Small intestine (tissue), 7 donors: ENCODE data around the gene USF1. TPM values are rescaled to one million over a fixed set of nuclear protein-coding genes. Genes with fewer than 3 reads are reported as not detected.

Experiments used
- DNase-seq, 2 donors: peaks; one replicate each; pipeline versions ENCODE4 v3.0.0 to v3.0.0-alpha.2; 2013
- FAIRE-seq: peaks from 2 replicates; lab custom pipeline; 2012; peaks lifted over from hg19 to GRCh38; lab: Jason Lieb, UNC
- H3K27ac ChIP-seq, 3 donors: one replicate each; pipeline ENCODE4 v1.5.1; 2013; ENCODE audit warnings: low read length in 2 of 3, mild to moderate bottlenecking in 2 of 3, control low read depth in 1 of 3, inconsistent platforms in 1 of 3, low read depth in 1 of 3, moderate library complexity in 1 of 3
- H3K27me3 ChIP-seq, 3 donors: one replicate each; pipeline ENCODE4 v1.6.1; 2013; ENCODE audit warnings: low read length in 3 of 3, inconsistent platforms in 1 of 3; ENCODE audit not compliant: control insufficient read depth in 3 of 3, insufficient read depth in 3 of 3
- H3K36me3 ChIP-seq, 3 donors: one replicate each; pipeline ENCODE4 v1.6.1; 2013; ENCODE audit warnings: low read length in 3 of 3, inconsistent platforms in 1 of 3, low read depth in 1 of 3, mild to moderate bottlenecking in 1 of 3, moderate library complexity in 1 of 3; ENCODE audit not compliant: control insufficient read depth in 3 of 3, insufficient read depth in 2 of 3
- H3K4me1 ChIP-seq, 3 donors: one replicate each; pipeline ENCODE4 v1.6.1; 2013; ENCODE audit warnings: low read length in 2 of 3, inconsistent platforms in 1 of 3, low read depth in 1 of 3, mild to moderate bottlenecking in 1 of 3, moderate library complexity in 1 of 3; ENCODE audit not compliant: control insufficient read depth in 3 of 3, insufficient read depth in 2 of 3
- H3K4me3 ChIP-seq, 3 donors: one replicate each; pipeline ENCODE4 v1.5.1; 2013; ENCODE audit warnings: low read length in 3 of 3, control low read depth in 1 of 3, inconsistent platforms in 1 of 3, low read depth in 1 of 3, mild to moderate bottlenecking in 1 of 3, moderate library complexity in 1 of 3
- H3K9me3 ChIP-seq, 2 donors: one replicate each; pipeline ENCODE4 v1.6.1; 2013; ENCODE audit warnings: low read depth in 1 of 2, low read length in 1 of 2; ENCODE audit not compliant: control insufficient read depth in 2 of 2, insufficient read depth in 1 of 2
- WGBS, 3 donors: extraction: QIAGEN DNeasy Blood & Tissue Kit; methylation state at CpG; one replicate each; pipeline ENCODE4 v1.1.7; 2013; 5-methylcytosine and 5-hydroxymethylcytosine counted together
- polyA plus RNA-seq, 4 donors: library from polyadenylated mRNA; stranded (reverse) in 3 of 4; unstranded in 1 of 4; fragments of 200-250 nt in 3 of 4; fragments of 120-200 nt in 1 of 4; gene quantifications; one replicate each; pipeline versions ENCODE4 v1.2.1 to v1.2.3, GENCODE V29; 2013
- donor health status: healthy with polysubstance abuse.
- donor health status: control.
- donor health status: control.
- donor health status: Bipolar disorder and iron deficiency.
- donor health status: healthy.

Gene USF1
- polyA plus RNA-seq, 4 donors, result 48.2 to 123 (median 84.8) TPM

- Histone ChIP-seq H3K4me3 (no peak overlapping the region), H3K4me1 (no peaks in the 10 kb centered on the region), H3K36me3 (peaks cover 0 to 6% (median 0%) of the 10 kb centered on the region in 3 donors), H3K9me3 (peaks cover 0 to 4% of the 10 kb centered on the region in 2 donors), H3K27me3 (peaks cover 0 to 8% (median 0%) of the 10 kb centered on the region in 3 donors), H3K27ac (no peak overlapping the region)
- no peak for DNase-seq
- FAIRE-seq, result no peak
- 83 to 92% (median 85%) methylated on average over 12 of the region's 12 CpGs for WGBS, 3 donors
Measured at GRCh38 chr1:161074676-161075368, 29.0 kb upstream of the USF1 start.

- FAIRE-seq (no peak), DNase-seq (peak in 1 of 2 donors; percentile 64)
- Histone ChIP-seq H3K4me1 (no peaks in the 10 kb centered on the region), H3K36me3 (peaks cover 0 to 6% (median 0%) of the 10 kb centered on the region in 3 donors), H3K27ac (no peak overlapping the region), H3K9me3 (peaks cover 0 to 4% of the 10 kb centered on the region in 2 donors), H3K27me3 (no peaks in the 10 kb centered on the region), H3K4me3 (no peak overlapping the region)
- WGBS, 3 donors, result 37 to 62% (median 48%) methylated on average over 7 of the region's 7 CpGs
Measured at GRCh38 chr1:161073474-161074121, 27.8 kb upstream of the USF1 start.

GRCh38 chr1:161072751-161073449, 27.1 kb upstream of the USF1 start:
- Histone ChIP-seq H3K4me3 (no peak overlapping the region), H3K4me1 (no peaks in the 10 kb centered on the region), H3K27me3 (no peaks in the 10 kb centered on the region), H3K27ac (no peak overlapping the region), H3K9me3 (peaks cover 0 to 4% of the 10 kb centered on the region in 2 donors), H3K36me3 (peaks cover 0 to 6% (median 0%) of the 10 kb centered on the region in 3 donors)
- DNase-seq (no peak), FAIRE-seq (no peak)
- WGBS, 3 donors, result 87 to 94% (median 94%) methylated on average over 16 to 19 of the region's 19 CpGs

DNA sequence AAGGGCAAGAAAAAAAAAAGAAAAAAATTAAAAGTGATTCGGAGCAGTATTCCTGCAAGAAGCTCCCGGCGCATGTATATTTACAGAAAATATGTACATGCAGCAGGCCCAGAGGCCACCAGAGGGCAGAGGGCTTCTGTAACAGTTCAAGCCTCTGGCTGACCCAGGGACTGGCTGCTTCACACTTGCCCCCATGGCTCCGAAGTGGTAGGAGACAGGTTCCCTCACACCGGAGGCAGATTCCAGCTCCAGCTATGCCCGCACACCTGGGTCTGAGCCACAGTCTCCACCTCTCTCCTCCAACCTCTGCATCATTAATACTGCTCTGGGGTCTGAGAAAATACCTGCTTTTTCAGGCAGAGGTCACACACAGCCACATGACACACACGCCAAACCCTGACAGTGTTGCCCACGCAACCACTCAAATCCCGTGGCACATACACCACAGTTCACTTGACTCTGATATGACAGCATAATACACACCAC, 26.2 kb upstream of the USF1 start:
- Histone ChIP-seq H3K27me3 (no peaks in the 10 kb centered on the region), H3K4me1 (no peaks in the 10 kb centered on the region), H3K27ac (no peak overlapping the region), H3K36me3 (peaks cover 0 to 3% (median 0%) of the 10 kb centered on the region in 3 donors), H3K9me3 (peaks cover 0 to 4% of the 10 kb centered on the region in 2 donors), H3K4me3 (no peak overlapping the region)
- FAIRE-seq, result no peak
- whole genome bisulfite sequencing, 3 donors, result 63 to 72% (median 67%) methylated on average over 9 of the region's 9 CpGs
- peak; percentile 54 to 60 for DNase-seq

DNA sequence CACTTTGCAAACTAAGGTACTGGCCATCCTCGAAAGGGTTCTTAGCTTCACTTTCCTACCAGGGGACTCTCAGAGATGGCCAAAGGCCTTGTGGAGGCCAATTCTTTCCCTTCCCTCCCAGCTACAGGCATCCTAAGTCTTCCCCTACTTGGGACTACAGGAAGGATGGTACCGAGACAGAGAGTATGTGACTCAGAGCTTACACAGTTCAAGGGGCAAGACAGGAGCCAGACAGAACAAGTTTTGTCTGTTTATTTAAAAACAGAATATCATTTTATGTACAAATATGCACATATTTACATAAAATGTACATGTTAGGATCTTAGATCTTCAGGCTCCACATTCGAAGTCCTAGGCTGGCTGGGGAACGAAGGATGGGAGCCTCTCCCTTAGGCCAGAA, 25.0 kb upstream of the USF1 start:
- H3K4me1 ChIP-seq, result no peaks in the 10 kb centered on the region
- no peak for DNase-seq
- no peak overlapping the region for H3K4me3 ChIP-seq
- H3K36me3 ChIP-seq, result no peaks in the 10 kb centered on the region
- H3K9me3 ChIP-seq, result peaks cover 0 to 4% of the 10 kb centered on the region in 2 donors
- 94 to 98% (median 96%) methylated on average over 4 of the region's 4 CpGs for WGBS, 3 donors
- FAIRE-seq, result no peak
- no peaks in the 10 kb centered on the region for H3K27me3 ChIP-seq
- no peak overlapping the region for H3K27ac ChIP-seq

- no peaks in the 10 kb centered on the region for H3K4me1 ChIP-seq
- 57 to 92% (median 64%) methylated on average over 9 of the region's 9 CpGs for WGBS, 3 donors
- H3K27ac ChIP-seq, result peak within 1 kb of the TSS in 2 of 3 donors; percentile 43 to 89
- DNase-seq (peak in 1 of 2 donors; percentile 72), FAIRE-seq (no peak)
- H3K9me3 ChIP-seq, result peaks cover 0 to 4% of the 10 kb centered on the region in 2 donors
- H3K36me3 ChIP-seq, result no peaks in the 10 kb centered on the region
- peak within 1 kb of the TSS; percentile 27 to 61 (median 53) for H3K4me3 ChIP-seq
- H3K27me3 ChIP-seq, result no peaks in the 10 kb centered on the region
Measured at GRCh38 chr1:161069731-161070270, 24.0 kb upstream of the USF1 start, which contains the start of gene ARHGAP30. TSS of gene ARHGAP30 (minus strand) at chr1:161069891. CDS start at chr1:161069624, 267 bp downstream.

DNA sequence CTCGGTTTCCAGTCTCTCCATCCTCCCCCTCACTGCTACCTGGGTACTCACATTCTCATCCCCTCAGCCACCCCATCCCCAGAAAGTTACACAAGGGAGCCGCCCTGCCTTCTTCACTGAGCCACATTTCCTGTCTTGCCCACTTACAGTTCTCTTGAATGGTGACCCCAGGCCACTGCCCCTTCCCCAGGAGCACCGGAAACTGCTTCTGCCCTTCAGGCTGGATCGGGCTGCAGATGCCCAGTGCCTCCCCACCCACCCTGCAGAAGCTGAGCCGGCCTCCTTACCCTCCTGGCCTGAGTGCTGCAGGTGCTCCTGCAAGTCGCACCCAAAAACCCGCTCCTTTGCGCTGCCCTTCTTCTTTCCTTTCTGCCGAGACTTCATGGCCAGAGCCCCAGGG, 23.5 kb upstream of the USF1 start:
- Histone ChIP-seq H3K9me3 (peaks cover 0 to 4% of the 10 kb centered on the region in 2 donors), H3K36me3 (no peaks in the 10 kb centered on the region), H3K27ac (peak overlapping the region in 2 of 3 donors; percentile 43 to 89), H3K4me1 (no peaks in the 10 kb centered on the region), H3K27me3 (no peaks in the 10 kb centered on the region), H3K4me3 (peak overlapping the region; percentile 27 to 61 (median 53))
- no peak for FAIRE-seq
- DNase-seq, result no peak
- WGBS, 3 donors, result 61 to 83% (median 74%) methylated on average over 9 of the region's 9 CpGs
